IMR-90 (cell line): ENCODE measurements around the gene D2HGDH. TPM values are rescaled to one million over a fixed set of nuclear protein-coding genes. Genes with fewer than 3 reads are reported as not detected.

Experiments
- ATAC-seq: fragments of 200-7000 bp; cut with Tn5 transposase; 2 replicates; pipeline ENCODE4 v1.9.1; 2020; ENCODE audit warnings: low read depth, mild to moderate bottlenecking, moderate library complexity
- BruUV-seq: library from RNA; stranded (reverse); fragments of 400-500 nt; replicated peaks from 2 replicates; lab custom pipeline; 2021; lab: Mats Ljungman, UMichigan
- CTCF ChIA-PET: fragments of 300-600 bp; formaldehyde crosslinking; extraction: SDS; loops from one replicate; lab custom pipeline; 2021; ENCODE audit warnings: antibody characterized with exemption; lab: Yijun Ruan, JAX
- POLR2A ChIA-PET: fragments of 300-600 bp; sonication (Branson Sonifier 250); formaldehyde crosslinking; loops from one replicate; lab custom pipeline; 2022; ENCODE audit warnings: antibody characterized with exemption; ENCODE audit not compliant: unreplicated experiment; lab: Charles Lee
- DNase-seq: peaks from one replicate; pipeline ENCODE4 v3.0.0; 2013
- H2AFZ ChIP-seq: replicated peaks from 2 replicates; pipeline ENCODE3; 2013; ENCODE audit warnings: low read length, mild to moderate bottlenecking; ENCODE audit not compliant: poor library complexity
- H2AK5ac ChIP-seq: 2 replicates; pipeline ENCODE4 v1.6.1; 2013; ENCODE audit warnings: low read depth, low read length, inconsistent platforms
- H2AK9ac ChIP-seq: replicated peaks from 2 replicates; pipeline ENCODE3; 2013; ENCODE audit warnings: mild to moderate bottlenecking, low read depth, low read length, moderate library complexity; ENCODE audit not compliant: poor library complexity
- H2BK120ac ChIP-seq: 2 replicates; pipeline ENCODE4 v1.6.1; 2013; ENCODE audit warnings: low read depth, low read length, inconsistent platforms
- H2BK15ac ChIP-seq: 3 replicates; pipeline ENCODE4 v1.6.1; 2013; ENCODE audit warnings: low read depth, low read length, inconsistent platforms
- H2BK20ac ChIP-seq: 2 replicates; pipeline ENCODE4 v1.6.1; 2013; ENCODE audit warnings: low read depth, mild to moderate bottlenecking, inconsistent platforms, low read length, moderate library complexity
- H2BK5ac ChIP-seq: 2 replicates; pipeline ENCODE4 v1.6.1; 2013; ENCODE audit warnings: mild to moderate bottlenecking, low read depth, low read length, inconsistent platforms; ENCODE audit not compliant: poor library complexity, severe bottlenecking
- H3K14ac ChIP-seq: replicated peaks from 2 replicates; pipeline ENCODE4 v1.6.1; 2013; ENCODE audit warnings: low read depth, low read length, inconsistent platforms
- H3K18ac ChIP-seq: 2 replicates; pipeline ENCODE4 v1.6.1; 2013; ENCODE audit warnings: low read depth, low read length, control low read depth
- H3K23ac ChIP-seq: 2 replicates; pipeline ENCODE4 v1.6.1; 2013; ENCODE audit warnings: low read depth, low read length, inconsistent platforms
- H3K27ac ChIP-seq: 2 replicates; pipeline ENCODE4 v1.5.1; 2013; ENCODE audit warnings: mild to moderate bottlenecking, control low read depth, low read length; ENCODE audit not compliant: insufficient read depth
- H3K27me3 ChIP-seq: 2 replicates; pipeline ENCODE4 v1.6.1; 2013; ENCODE audit warnings: low read length; ENCODE audit not compliant: control insufficient read depth, insufficient read depth
- H3K36me3 ChIP-seq: 2 replicates; pipeline ENCODE4 v1.6.1; 2013; ENCODE audit warnings: low read length, mixed read lengths; ENCODE audit not compliant: control insufficient read depth, insufficient read depth
- H3K4ac ChIP-seq: 2 replicates; pipeline ENCODE4 v1.6.1; 2013; ENCODE audit warnings: low read depth, low read length, inconsistent platforms
- H3K4me1 ChIP-seq: 2 replicates; pipeline ENCODE4 v1.6.1; 2013; ENCODE audit warnings: low read length, mixed read lengths; ENCODE audit not compliant: control insufficient read depth, insufficient read depth
- H3K4me2 ChIP-seq: 2 replicates; pipeline ENCODE4 v1.6.1; 2013; ENCODE audit warnings: low read depth, mild to moderate bottlenecking, control low read depth, low read length, moderate library complexity
- H3K4me3 ChIP-seq: 2 replicates; pipeline ENCODE4 v1.5.1; 2013; ENCODE audit warnings: low read depth, mild to moderate bottlenecking, control low read depth, low read length, moderate library complexity; ENCODE audit not compliant: insufficient read depth
- H3K56ac ChIP-seq: 2 replicates; pipeline ENCODE4 v1.6.1; 2013; ENCODE audit warnings: low read length, inconsistent platforms; ENCODE audit not compliant: insufficient read depth; ENCODE audit errors: extremely low read depth
- H3K79me1 ChIP-seq, 2 experiments: 2 replicates each; pipeline ENCODE4 v1.6.1; 2013; ENCODE audit warnings: low read length in 2 of 2, inconsistent platforms in 1 of 2, low read depth in 1 of 2
- H3K9ac ChIP-seq: 2 replicates; pipeline ENCODE4 v1.6.1; 2013; ENCODE audit warnings: low read depth, low read length, control low read depth
- H3K9me1 ChIP-seq: 2 replicates; pipeline ENCODE4 v1.6.1; 2013; ENCODE audit warnings: low read length, inconsistent platforms; ENCODE audit not compliant: insufficient read depth
- H3K9me3 ChIP-seq: 2 replicates; pipeline ENCODE4 v1.6.1; 2013; ENCODE audit warnings: low read length; ENCODE audit not compliant: control insufficient read depth, insufficient read depth
- H4K20me1 ChIP-seq: 2 replicates; pipeline ENCODE4 v1.6.1; 2013; ENCODE audit warnings: low read length, inconsistent platforms; ENCODE audit not compliant: insufficient read depth
- H4K5ac ChIP-seq: 2 replicates; pipeline ENCODE4 v1.6.1; 2013; ENCODE audit warnings: mild to moderate bottlenecking, low read depth, low read length, control low read depth
- H4K8ac ChIP-seq, 2 experiments: 2 replicates each; pipeline ENCODE4 v1.6.1; 2013; ENCODE audit warnings: low read depth in 2 of 2, low read length in 2 of 2, control low read depth in 1 of 2, inconsistent platforms in 1 of 2
- H4K91ac ChIP-seq: 2 replicates; pipeline ENCODE4 v1.6.1; 2013; ENCODE audit warnings: low read depth, low read length, inconsistent platforms; ENCODE audit not compliant: insufficient read depth
- BHLHE40 ChIP-seq: fragments of 150-350 bp; IDR thresholded peaks from 2 replicates; pipeline ENCODE4 v1.6.1; 2016; ENCODE audit warnings: mild to moderate bottlenecking, low read depth, low read length
- CEBPB ChIP-seq: IDR thresholded peaks from 2 replicates; pipeline ENCODE4 v1.6.1; 2012; ENCODE audit warnings: low read depth, low read length, improper control_type of control experiment
- CHD1 ChIP-seq: IDR thresholded peaks from 2 replicates; pipeline ENCODE4 v1.6.1; 2012; ENCODE audit warnings: low read depth, low read length, improper control_type of control experiment
- CTCF ChIP-seq: conservative IDR thresholded peaks from 2 replicates; pipeline ENCODE4 v1.5.1; 2012; ENCODE audit warnings: mild to moderate bottlenecking, low read depth, low read length, improper control_type of control experiment
- FOS ChIP-seq: fragments of 150-350 bp; IDR thresholded peaks from 2 replicates; pipeline ENCODE4 v1.6.1; 2016; ENCODE audit warnings: low read depth, low read length
- MAFK ChIP-seq: IDR thresholded peaks from 2 replicates; pipeline ENCODE4 v1.6.1; 2012; ENCODE audit warnings: low read depth, low read length, improper control_type of control experiment
- MAZ ChIP-seq: IDR thresholded peaks from 2 replicates; pipeline ENCODE4 v1.6.1; 2012; ENCODE audit warnings: low read depth, mild to moderate bottlenecking, low read length, improper control_type of control experiment, moderate library complexity, borderline replicate concordance
- MXI1 ChIP-seq: IDR thresholded peaks from 2 replicates; pipeline ENCODE4 v1.6.1; 2012; ENCODE audit warnings: low read depth, mild to moderate bottlenecking, low read length, moderate library complexity, borderline replicate concordance
- NFE2L2 ChIP-seq: fragments of 150-350 bp; IDR thresholded peaks from 2 replicates; pipeline ENCODE4 v1.6.1; 2016; ENCODE audit warnings: low read depth, mild to moderate bottlenecking, low read length
- POLR2A ChIP-seq: IDR thresholded peaks from 2 replicates; pipeline ENCODE4 v1.6.1; 2012; ENCODE audit warnings: mild to moderate bottlenecking, low read depth, low read length
- RAD21 ChIP-seq: IDR thresholded peaks from 2 replicates; pipeline ENCODE4 v1.6.1; 2012; ENCODE audit warnings: low read length, improper control_type of control experiment
- RCOR1 ChIP-seq: IDR thresholded peaks from 2 replicates; pipeline ENCODE4 v1.6.1; 2012; ENCODE audit warnings: mild to moderate bottlenecking, low read length, improper control_type of control experiment; ENCODE audit not compliant: insufficient replicate concordance
- RFX5 ChIP-seq: IDR thresholded peaks from 2 replicates; pipeline ENCODE4 v1.8.0; 2012; ENCODE audit warnings: low read depth, mild to moderate bottlenecking, low read length, moderate library complexity
- SMC3 ChIP-seq: fragments of 150-350 bp; IDR thresholded peaks from 2 replicates; pipeline ENCODE4 v1.6.1; 2016; ENCODE audit warnings: low read depth, mild to moderate bottlenecking, antibody characterized with exemption, low read length, moderate library complexity
- WGBS, 2 experiments: methylation state at CpG; one replicate each; pipeline versions ENCODE4 v1.1.5 to v1.1.7; 2013; ENCODE audit warnings: missing lambda C conversion rate in 2 of 2; ENCODE audit not compliant: insufficient read length in 1 of 2; ENCODE audit errors: extremely low coverage in 2 of 2; 5-methylcytosine and 5-hydroxymethylcytosine counted together
- dilution Hi-C: fragments of 300-500 bp; cut with HindIII; formaldehyde crosslinking; loops from one replicate; pipeline ENCODE4 v1.14.3; 2018; ENCODE audit warnings: low sequenced_read_pairs; ENCODE audit not compliant: unreplicated experiment
- in situ Hi-C: fragments of 300-500 bp; cut with MboI; formaldehyde crosslinking; loops from 3 replicates; pipeline ENCODE4 v1.14.3; 2019; ENCODE audit warnings: low sequenced_read_pairs, inconsistent platforms, mixed read lengths
- intact Hi-C: fragments of 100-400 bp; cut with micrococcal nuclease; formaldehyde crosslinking; loops from 2 replicates; pipeline ENCODE4 v1.10.0; 2022
- polyA plus RNA-seq, 3 experiments: library from polyadenylated mRNA; depleted of rRNA; stranded (reverse); fragments of >200 nt; gene quantifications; 2 replicates each; pipeline ENCODE4 v1.2.3, GENCODE V29; 2012; ENCODE audit warnings: low replicate concordance in 1 of 3
- total RNA-seq: library from RNA; depleted of rRNA; stranded (reverse); fragments of >200 nt; gene quantifications from 2 replicates; pipeline ENCODE4 v1.2.3, GENCODE V29; 2012
- TF ChIP-seq, protein P1 (sequence below): fragments of 150-350 bp; IDR thresholded peaks from 2 replicates; pipeline ENCODE4 v1.6.1; 2016; ENCODE audit warnings: low read depth, mild to moderate bottlenecking, low read length, moderate library complexity, borderline replicate concordance
- TF ChIP-seq, protein P2 (sequence below): fragments of 150-350 bp; IDR thresholded peaks from 2 replicates; pipeline ENCODE4 v1.6.1; 2017; ENCODE audit warnings: mild to moderate bottlenecking, antibody characterized with exemption, low read length, low read depth

D2HGDH gene
- total and polyA plus RNA-seq, 2 of the 4 experiments (the other 2 are of a cell fraction) = 6.3 to 22.1 TPM

DNA sequence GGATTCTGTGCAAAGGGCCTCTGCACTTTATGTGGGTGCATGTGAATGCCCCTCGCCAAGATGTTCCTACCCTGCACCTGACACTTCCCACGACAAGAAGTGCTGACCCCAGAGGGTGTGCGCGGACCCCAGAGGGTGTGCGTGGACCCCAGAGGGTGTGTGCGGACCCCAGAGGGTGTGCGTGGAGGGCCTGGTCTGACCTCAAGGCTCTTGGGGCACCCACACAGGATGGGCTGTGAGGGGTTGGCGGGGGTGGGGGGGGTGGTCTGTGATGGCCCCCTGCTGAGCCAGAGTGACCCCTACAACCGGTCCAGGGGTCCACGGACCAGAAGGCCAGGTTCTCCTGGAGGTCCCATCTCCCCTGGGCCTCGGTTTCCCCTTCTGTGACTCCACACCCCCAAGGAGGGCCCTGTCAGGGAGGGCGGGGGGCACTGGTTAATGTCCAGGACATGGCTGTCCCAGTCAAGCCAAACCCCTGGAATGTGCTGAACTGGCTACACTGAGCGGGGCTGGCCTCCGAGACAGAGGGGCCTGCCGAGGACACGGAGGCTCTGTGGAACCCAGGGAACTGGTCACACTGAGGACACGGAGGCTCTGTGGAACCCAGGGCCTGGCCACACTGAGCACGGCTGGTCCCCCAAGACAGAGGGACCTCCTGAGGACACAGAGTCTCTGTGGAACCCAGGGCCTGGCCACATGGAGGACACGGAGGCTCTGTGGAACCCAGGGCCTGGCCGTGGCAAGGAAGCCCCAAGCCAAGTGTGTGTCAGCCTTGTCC is 77.7 kb downstream of the D2HGDH start:
- Histone ChIP-seq H2BK5ac (no peak overlapping the region), H3K4me3 (no peak overlapping the region), H3K9ac (no peak overlapping the region), H4K91ac (no peak overlapping the region), H4K20me1 (no peaks in the 10 kb centered on the region; the same call in 1 of the 2 replicates), H2AFZ (no peak overlapping the region), H3K4ac (no peak overlapping the region), H3K36me3 (no peaks in the 10 kb centered on the region), H2AK9ac (no peak overlapping the region), H3K18ac (no peak overlapping the region), H2BK15ac (no peak overlapping the region), H4K8ac (no peak overlapping the region), H3K56ac (no peak overlapping the region), H3K4me1 (no peaks in the 10 kb centered on the region), H2BK120ac (no peak overlapping the region), H3K9me1 (no peaks in the 10 kb centered on the region), H3K23ac (no peak overlapping the region), H3K79me1 (no peaks in the 10 kb centered on the region), H3K9me3 (no peaks in the 10 kb centered on the region), H2BK20ac (no peak overlapping the region), H3K27me3 (peaks cover 16% of the 10 kb centered on the region), H2AK5ac (no peak overlapping the region), H3K14ac (no peak overlapping the region), H3K27ac (no peak overlapping the region), H3K4me2 (no peak overlapping the region), H4K5ac (no peak overlapping the region)
- BruUV-seq = no TSS peak
- no peak for DNase-seq
- WGBS, 2 experiments = 61% methylated on average over 8 of the region's 20 CpGs; no CpG with 5 or more reads in 1 of the 2 experiments
- TF ChIP-seq SMC3 = no peak
- no peak for TF ChIP-seq RCOR1
- TF ChIP-seq CHD1 = no peak
- no peak for TF ChIP-seq NFE2L2
- TF ChIP-seq CTCF = no peak
- TF ChIP-seq, protein P1, sequence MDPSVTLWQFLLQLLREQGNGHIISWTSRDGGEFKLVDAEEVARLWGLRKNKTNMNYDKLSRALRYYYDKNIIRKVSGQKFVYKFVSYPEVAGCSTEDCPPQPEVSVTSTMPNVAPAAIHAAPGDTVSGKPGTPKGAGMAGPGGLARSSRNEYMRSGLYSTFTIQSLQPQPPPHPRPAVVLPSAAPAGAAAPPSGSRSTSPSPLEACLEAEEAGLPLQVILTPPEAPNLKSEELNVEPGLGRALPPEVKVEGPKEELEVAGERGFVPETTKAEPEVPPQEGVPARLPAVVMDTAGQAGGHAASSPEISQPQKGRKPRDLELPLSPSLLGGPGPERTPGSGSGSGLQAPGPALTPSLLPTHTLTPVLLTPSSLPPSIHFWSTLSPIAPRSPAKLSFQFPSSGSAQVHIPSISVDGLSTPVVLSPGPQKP = no peak
- TF ChIP-seq RAD21 = no peak
- TF ChIP-seq BHLHE40 = no peak
- TF ChIP-seq, protein P2, sequence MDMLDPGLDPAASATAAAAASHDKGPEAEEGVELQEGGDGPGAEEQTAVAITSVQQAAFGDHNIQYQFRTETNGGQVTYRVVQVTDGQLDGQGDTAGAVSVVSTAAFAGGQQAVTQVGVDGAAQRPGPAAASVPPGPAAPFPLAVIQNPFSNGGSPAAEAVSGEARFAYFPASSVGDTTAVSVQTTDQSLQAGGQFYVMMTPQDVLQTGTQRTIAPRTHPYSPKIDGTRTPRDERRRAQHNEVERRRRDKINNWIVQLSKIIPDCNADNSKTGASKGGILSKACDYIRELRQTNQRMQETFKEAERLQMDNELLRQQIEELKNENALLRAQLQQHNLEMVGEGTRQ = no peak
- no peak for TF ChIP-seq MAFK
- no peak for TF ChIP-seq MXI1
- no peak for TF ChIP-seq CEBPB
- TF ChIP-seq MAZ = no peak
- TF ChIP-seq FOS = no peak
- no peak for TF ChIP-seq POLR2A
- no peak for TF ChIP-seq RFX5
- intact Hi-C loops (no loop called here), in situ Hi-C loops (no loop called here), dilution Hi-C loops (no loop called here)
- ChIA-PET CTCF (no interaction called here), POLR2A (no interaction called here)
- ATAC-seq = no peak
